ENCODE measurements around the gene FRMD4B.

GRCh38 chr3:69216981-69217380, 168.9 kb downstream of the FRMD4B start:
- TF ChIP-seq CTCF (conservative IDR thresholded peaks at IDR 0.05 in 1 of 2, IDR thresholded peaks at IDR 0.05 in 1 of 2; ENCODE audit: low read depth in 1 of 2, low read length in 2 of 2) (no peak), EZH2 (IDR thresholded peaks at IDR 0.05; ENCODE audit: low read length, missing control alignments) (no peak)
